ENCODE measurements around the gene GCLC. TPM values are rescaled to one million over a fixed set of nuclear protein-coding genes. Genes with fewer than 3 reads are reported as not detected.

Gene GCLC
- total RNA-seq, 6 experiments from 2014 or later: 10.6 to 18.1 (median 16.0) TPM

DNA sequence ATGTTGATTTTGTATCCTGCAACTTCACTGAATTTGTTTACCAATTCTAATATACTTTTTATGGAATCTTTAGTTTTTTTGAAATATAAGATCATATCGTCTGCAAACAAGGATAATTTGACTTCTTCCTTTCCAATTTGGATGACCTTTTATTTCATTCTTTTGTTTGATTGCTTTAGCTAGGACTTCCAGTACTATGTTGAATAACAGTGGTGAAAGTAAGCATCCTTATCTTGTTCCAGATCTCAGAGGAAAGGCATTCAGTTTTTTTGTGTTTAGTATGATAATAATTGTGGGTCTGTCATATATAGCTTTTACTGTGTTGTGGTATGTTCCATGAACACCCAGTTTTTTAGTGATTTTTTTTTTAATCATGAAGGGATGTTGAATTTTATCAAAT is 75.7 kb downstream of the GCLC start:
- no peak overlapping the region for H3K4me3 Mint-ChIP-seq
- peaks cover 12% of the 10 kb centered on the region for H3K27me3 Mint-ChIP-seq (ENCODE audit: insufficient read depth)
- H3K4me1 Mint-ChIP-seq (ENCODE audit: low read depth): peaks cover 29% of the 10 kb centered on the region

DNA sequence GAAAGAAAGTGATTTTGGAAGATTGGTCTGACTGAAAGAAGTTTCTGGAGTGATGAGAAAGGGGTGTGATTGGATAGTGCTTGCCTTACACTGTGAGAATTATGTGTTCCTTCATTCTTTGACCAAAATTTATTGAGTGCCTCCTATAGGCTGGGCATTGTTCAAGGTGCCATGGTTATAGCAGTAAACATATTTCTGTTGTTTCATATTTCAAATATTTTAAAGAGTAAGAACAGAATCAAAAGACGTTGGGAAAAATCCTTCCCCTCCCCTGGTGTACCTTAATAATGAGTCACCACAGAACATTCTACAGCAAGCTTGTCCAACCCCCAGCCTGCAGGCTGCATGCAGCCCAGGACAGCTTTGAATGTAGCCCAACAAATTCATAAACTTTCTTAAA is 78.6 kb downstream of the GCLC start:
- Mint-ChIP-seq H3K4me1 (ENCODE audit: low read depth) (peaks cover 29% of the 10 kb centered on the region), H3K9me3 (no peaks in the 10 kb centered on the region), H3K36me3 (ENCODE audit: low read depth) (no peaks in the 10 kb centered on the region), H3K27me3 (ENCODE audit: insufficient read depth) (peaks cover 14% of the 10 kb centered on the region), H3K27ac (peak overlapping the region; percentile 2; the same call in 1 of the 2 replicates), H3K4me3 (no peak overlapping the region)
- DNase-seq: no peak
- TF ChIP-seq, protein P1, sequence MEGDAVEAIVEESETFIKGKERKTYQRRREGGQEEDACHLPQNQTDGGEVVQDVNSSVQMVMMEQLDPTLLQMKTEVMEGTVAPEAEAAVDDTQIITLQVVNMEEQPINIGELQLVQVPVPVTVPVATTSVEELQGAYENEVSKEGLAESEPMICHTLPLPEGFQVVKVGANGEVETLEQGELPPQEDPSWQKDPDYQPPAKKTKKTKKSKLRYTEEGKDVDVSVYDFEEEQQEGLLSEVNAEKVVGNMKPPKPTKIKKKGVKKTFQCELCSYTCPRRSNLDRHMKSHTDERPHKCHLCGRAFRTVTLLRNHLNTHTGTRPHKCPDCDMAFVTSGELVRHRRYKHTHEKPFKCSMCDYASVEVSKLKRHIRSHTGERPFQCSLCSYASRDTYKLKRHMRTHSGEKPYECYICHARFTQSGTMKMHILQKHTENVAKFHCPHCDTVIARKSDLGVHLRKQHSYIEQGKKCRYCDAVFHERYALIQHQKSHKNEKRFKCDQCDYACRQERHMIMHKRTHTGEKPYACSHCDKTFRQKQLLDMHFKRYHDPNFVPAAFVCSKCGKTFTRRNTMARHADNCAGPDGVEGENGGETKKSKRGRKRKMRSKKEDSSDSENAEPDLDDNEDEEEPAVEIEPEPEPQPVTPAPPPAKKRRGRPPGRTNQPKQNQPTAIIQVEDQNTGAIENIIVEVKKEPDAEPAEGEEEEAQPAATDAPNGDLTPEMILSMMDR (IDR thresholded peaks at IDR 0.05): no peak

More for the DNA sequence above, 75.7 kb downstream of the GCLC start:
- no peak overlapping the region for H3K27ac Mint-ChIP-seq
- no peak for DNase-seq
- H3K9me3 Mint-ChIP-seq: no peaks in the 10 kb centered on the region
- H3K36me3 Mint-ChIP-seq (ENCODE audit: low read depth): no peaks in the 10 kb centered on the region
- TF ChIP-seq, protein P1 (IDR thresholded peaks at IDR 0.05): no peak

DNA sequence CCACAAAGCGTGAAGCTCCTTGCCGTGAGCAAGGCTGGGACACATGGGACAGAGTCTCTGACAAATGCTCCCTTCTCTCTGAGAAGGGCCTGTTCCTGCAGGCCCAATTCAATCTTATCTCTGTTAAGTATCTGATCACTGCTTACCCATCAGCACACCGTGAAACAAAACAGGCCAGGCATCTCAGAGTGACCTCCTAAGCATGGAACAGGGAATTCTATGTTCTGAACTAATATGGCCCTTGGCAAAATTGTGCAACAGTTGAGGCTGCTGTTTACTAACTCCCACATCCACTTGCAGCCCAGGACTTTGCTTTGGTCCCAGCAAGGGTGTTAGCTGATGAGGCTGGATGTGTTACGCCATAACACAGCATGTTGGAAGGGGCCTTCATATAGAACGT is 79.2 kb downstream of the GCLC start:
- TF ChIP-seq, protein P1 (IDR thresholded peaks at IDR 0.05): no peak
- H3K4me3 Mint-ChIP-seq: no peak overlapping the region

DNA sequence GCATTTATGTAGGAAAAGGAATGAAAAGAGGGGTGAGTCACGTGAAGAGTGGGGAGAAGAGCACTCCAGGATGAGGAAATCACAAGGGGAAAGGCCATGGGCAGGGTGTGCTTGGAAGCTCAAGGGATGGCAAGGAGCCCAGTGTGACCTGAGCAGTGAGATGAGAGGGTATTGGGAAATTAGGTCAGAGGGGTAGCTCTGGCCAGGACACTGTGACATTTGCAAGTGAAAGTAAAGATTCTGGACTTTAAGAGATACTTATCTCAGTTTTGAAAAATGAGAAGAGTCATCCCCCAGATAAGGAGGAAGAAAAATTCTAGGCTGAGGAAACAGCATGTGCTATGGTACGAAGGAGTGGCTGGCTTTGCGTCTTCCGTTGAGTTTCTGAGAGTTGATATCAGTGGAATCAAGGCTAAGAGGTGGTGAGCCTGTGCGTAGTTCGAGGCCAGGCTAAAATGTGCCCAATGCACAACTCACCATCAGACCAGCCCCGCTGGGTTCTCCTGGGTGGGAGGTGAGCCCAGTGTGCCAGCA is 79.9 kb downstream of the GCLC start:
- H3K27ac Mint-ChIP-seq: no peak overlapping the region
- peak overlapping the region; percentile 2; the same call in 1 of the 2 replicates for H3K4me3 Mint-ChIP-seq
- DNase-seq: no peak

More for the DNA sequence above, 79.2 kb downstream of the GCLC start:
- H3K27me3 Mint-ChIP-seq (ENCODE audit: insufficient read depth): peaks cover 19% of the 10 kb centered on the region
- peak overlapping the region; percentile 2; the same call in 1 of the 2 replicates for H3K27ac Mint-ChIP-seq
- no peaks in the 10 kb centered on the region for H3K36me3 Mint-ChIP-seq (ENCODE audit: low read depth)
- peaks cover 29% of the 10 kb centered on the region for H3K4me1 Mint-ChIP-seq (ENCODE audit: low read depth)
- DNase-seq: no peak
- no peaks in the 10 kb centered on the region for H3K9me3 Mint-ChIP-seq

DNA sequence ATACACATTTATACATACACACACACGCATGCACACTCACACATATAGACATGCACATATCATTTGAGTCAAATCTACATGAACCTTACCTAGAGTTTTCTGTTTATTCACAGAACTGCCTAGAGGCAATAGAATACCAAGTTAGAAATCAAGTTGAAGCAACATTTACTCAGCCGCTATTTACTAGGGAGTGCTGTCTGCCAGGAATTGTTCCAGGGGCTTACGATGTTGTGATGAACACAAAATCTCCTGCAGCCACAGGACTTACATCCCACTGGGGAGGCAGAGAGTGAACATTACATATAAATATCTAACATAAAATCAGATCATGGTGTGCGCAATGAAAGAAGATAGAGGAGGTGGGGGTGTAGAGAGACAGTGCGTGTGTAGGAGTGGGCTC is 80.4 kb downstream of the GCLC start:
- TF ChIP-seq, protein P1 (IDR thresholded peaks at IDR 0.05): no peak
- peaks cover 29% of the 10 kb centered on the region for H3K4me1 Mint-ChIP-seq (ENCODE audit: low read depth)
- no peaks in the 10 kb centered on the region for H3K36me3 Mint-ChIP-seq (ENCODE audit: low read depth)
- H3K27ac Mint-ChIP-seq: no peak overlapping the region
- DNase-seq: no peak
- peaks cover 16% of the 10 kb centered on the region for H3K27me3 Mint-ChIP-seq (ENCODE audit: insufficient read depth)
- no peaks in the 10 kb centered on the region for H3K9me3 Mint-ChIP-seq
- H3K4me3 Mint-ChIP-seq: peak overlapping the region; percentile 2; the same call in 1 of the 2 replicates

More for the DNA sequence above, 79.9 kb downstream of the GCLC start:
- Mint-ChIP-seq H3K4me1 (ENCODE audit: low read depth) (peaks cover 29% of the 10 kb centered on the region), H3K36me3 (ENCODE audit: low read depth) (no peaks in the 10 kb centered on the region), H3K27me3 (ENCODE audit: insufficient read depth) (peaks cover 16% of the 10 kb centered on the region), H3K9me3 (no peaks in the 10 kb centered on the region)
- TF ChIP-seq, protein P1 (IDR thresholded peaks at IDR 0.05): no peak
